Upper lobe of right lung (tissue), 1 donor: Measurements from ENCODE around the gene PHYKPL. TPM values are rescaled to one million over a fixed set of nuclear protein-coding genes. Genes with fewer than 3 reads are reported as not detected.
A peak's percentile ranks its signal among the peaks of the same experiment; 100 is the strongest.

Experiments used
- ATAC-seq: fragments of 200-7000 bp; cut with Tn5 transposase; one replicate; pipeline ENCODE4 v1.9.1; 2020; ENCODE audit warnings: mild to moderate bottlenecking, moderate library complexity
- DNase-seq: peaks from one replicate; pipeline ENCODE4 v3.0.0-alpha.2; 2020
- H3K27ac ChIP-seq: fragments of 200-600 bp; one replicate; pipeline ENCODE4 v1.8.0; 2022
- H3K27me3 ChIP-seq: fragments of 200-600 bp; one replicate; pipeline ENCODE4 v1.8.0; 2022; ENCODE audit warnings: mild to moderate bottlenecking
- H3K36me3 ChIP-seq: fragments of 200-600 bp; one replicate; pipeline ENCODE4 v1.8.0; 2022
- H3K4me1 ChIP-seq: fragments of 200-600 bp; one replicate; pipeline ENCODE4 v1.8.0; 2022
- H3K4me3 ChIP-seq: fragments of 200-600 bp; one replicate; pipeline ENCODE4 v1.8.0; 2022; ENCODE audit warnings: mild to moderate bottlenecking
- H3K9me3 ChIP-seq: fragments of 200-600 bp; one replicate; pipeline ENCODE4 v1.8.0; 2022
- CTCF ChIP-seq: fragments of 200-600 bp; IDR thresholded peaks from one replicate; pipeline ENCODE4 v1.8.0; 2022; ENCODE audit warnings: antibody characterized with exemption
- intact Hi-C: fragments of 100-400 bp; cut with DNase I; formaldehyde crosslinking; loops from one replicate; pipeline ENCODE4 v1.11.0; 2022
- total RNA-seq: library from RNA; stranded (reverse); fragmentation: NEBNext Ultra II Directional; extraction: Animal tissue kit (Norgen Biotek cat#: 25700); gene quantifications from one replicate; pipeline ENCODE4 v1.2.1, GENCODE V29; 2021
- donor health status: DM: no; HTN: yes; CAD: no; lungs with severe emphysema.

PHYKPL gene
- total RNA-seq, 1 donor from 2014 or later = 96.1 TPM

DNA sequence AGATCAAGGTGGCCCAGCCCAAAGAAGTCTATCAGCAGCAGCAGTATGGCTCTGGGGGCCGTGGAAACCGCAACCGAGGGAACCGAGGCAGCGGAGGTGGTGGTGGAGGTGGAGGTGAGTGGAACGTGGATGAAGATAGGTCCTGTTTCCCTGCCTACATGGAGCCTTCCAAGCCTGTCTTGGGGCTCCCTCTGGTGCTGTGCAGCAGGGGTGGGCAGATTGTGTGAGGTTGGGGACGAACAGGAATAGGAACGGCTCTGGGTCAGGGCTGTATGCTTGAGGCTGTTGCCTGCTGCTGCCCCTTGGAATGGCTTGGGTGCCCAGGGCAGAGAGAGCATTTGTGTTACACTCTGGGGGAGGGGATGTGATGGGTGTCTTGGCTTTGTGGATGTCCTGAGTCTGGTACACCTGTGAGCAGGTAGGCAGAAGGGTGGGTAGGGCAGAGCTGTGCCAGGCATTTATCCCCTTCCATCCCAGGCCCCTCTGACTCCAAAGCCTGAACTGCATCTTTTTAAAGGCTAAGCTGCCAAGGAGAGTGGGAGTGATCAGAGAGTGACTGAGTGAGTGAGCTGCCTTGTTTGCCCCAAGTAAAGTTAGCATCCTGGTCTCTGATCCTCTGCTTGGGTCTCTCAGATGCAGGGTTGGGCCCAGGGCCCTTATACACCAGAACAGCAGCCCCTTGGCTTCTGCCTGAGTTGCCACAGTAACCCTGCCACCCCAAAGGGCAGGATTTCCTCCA lies 23.1 kb downstream of the PHYKPL start:
- no peak overlapping the region for H3K27ac ChIP-seq
- TF ChIP-seq CTCF = no peak
- no peak for ATAC-seq
- no peaks in the 10 kb centered on the region for H3K9me3 ChIP-seq
- H3K4me3 ChIP-seq = no peak overlapping the region
- intact Hi-C loops = no loop called here
- DNase-seq = no peak
- peaks cover 26% of the 10 kb centered on the region for H3K4me1 ChIP-seq
- H3K27me3 ChIP-seq = no peaks in the 10 kb centered on the region
- peaks cover 84% of the 10 kb centered on the region for H3K36me3 ChIP-seq

- intact Hi-C loops = no loop called here
Measured at GRCh38 chr5:178208540-178209227, 23.9 kb downstream of the PHYKPL start.

DNA sequence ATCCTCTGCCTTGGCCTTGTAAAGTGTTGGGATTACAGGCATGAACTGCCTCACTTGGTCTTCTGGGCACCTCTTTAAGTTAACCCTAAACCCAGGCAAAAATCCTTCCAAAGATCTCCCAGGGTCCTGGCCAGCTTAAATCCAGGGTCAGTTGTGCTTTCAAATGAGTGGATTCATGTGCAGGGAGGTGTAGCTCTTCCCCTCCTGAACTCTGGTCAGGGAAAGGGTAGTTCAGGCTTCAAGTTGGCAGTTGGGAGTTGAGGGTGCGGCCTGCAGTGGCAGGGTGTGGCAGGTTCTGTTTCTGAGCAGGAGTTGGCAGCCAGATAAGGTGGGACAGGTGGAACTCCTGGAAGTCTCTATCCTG lies 24.7 kb downstream of the PHYKPL start:
- H3K27me3 ChIP-seq = no peaks in the 10 kb centered on the region
- H3K4me3 ChIP-seq = no peak overlapping the region
- no peaks in the 10 kb centered on the region for H3K9me3 ChIP-seq
- no peak for DNase-seq
- TF ChIP-seq CTCF = no peak
- peaks cover 30% of the 10 kb centered on the region for H3K4me1 ChIP-seq
- no peak overlapping the region for H3K27ac ChIP-seq
- no peak for ATAC-seq
- peaks cover 69% of the 10 kb centered on the region for H3K36me3 ChIP-seq
- intact Hi-C loops = no loop called here

More at GRCh38 chr5:178208540-178209227, 23.9 kb downstream of the PHYKPL start:
- H3K9me3 ChIP-seq = no peaks in the 10 kb centered on the region
- H3K27me3 ChIP-seq = no peaks in the 10 kb centered on the region
- H3K4me3 ChIP-seq = no peak overlapping the region
- no peak for ATAC-seq
- no peak overlapping the region for H3K27ac ChIP-seq
- TF ChIP-seq CTCF = no peak
- peaks cover 76% of the 10 kb centered on the region for H3K36me3 ChIP-seq
- peak; percentile 3 for DNase-seq
- H3K4me1 ChIP-seq = peaks cover 28% of the 10 kb centered on the region

DNA sequence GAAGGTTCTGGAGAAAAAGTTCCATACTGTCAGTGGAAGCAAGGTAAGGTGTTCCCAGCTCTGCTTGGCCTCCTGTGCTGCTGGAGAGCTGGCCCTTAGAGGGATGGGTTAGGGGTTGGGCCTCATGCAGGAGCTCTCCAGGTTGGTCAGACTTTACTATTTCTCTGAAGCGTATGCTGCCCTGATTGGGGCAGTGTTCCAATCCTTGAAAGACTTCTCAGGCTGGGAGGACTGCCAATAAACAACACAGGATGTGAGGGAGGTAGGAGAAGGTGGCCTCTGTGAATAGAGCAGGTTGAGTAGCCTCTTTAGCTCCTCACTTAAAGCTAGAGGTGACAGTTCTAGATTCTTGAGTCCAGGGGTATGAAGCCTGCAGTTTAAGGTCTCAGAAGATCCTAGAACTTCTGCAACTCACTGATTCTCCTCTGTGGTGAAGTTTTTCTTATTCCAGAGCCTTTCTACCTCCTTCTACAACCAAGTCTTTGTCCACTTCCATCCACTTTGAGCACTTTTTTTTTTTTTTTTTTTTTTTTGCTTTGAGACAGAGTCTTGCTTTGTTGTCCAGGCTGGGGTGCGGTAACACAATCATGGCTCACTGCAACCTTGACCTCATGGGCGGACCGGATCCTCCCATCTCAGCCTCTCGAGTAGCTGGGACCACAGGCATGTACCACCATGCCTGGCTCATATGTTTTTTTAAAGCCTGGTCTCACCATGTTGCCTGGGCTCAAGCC lies 25.3 kb downstream of the PHYKPL start:
- Histone ChIP-seq H3K9me3 (no peaks in the 10 kb centered on the region), H3K4me1 (peaks cover 30% of the 10 kb centered on the region), H3K27me3 (no peaks in the 10 kb centered on the region), H3K27ac (no peak overlapping the region), H3K36me3 (peaks cover 64% of the 10 kb centered on the region), H3K4me3 (no peak overlapping the region)
- ATAC-seq (peak; percentile 8), DNase-seq (no peak)
- no peak for TF ChIP-seq CTCF
- intact Hi-C loops = no loop called here

DNA sequence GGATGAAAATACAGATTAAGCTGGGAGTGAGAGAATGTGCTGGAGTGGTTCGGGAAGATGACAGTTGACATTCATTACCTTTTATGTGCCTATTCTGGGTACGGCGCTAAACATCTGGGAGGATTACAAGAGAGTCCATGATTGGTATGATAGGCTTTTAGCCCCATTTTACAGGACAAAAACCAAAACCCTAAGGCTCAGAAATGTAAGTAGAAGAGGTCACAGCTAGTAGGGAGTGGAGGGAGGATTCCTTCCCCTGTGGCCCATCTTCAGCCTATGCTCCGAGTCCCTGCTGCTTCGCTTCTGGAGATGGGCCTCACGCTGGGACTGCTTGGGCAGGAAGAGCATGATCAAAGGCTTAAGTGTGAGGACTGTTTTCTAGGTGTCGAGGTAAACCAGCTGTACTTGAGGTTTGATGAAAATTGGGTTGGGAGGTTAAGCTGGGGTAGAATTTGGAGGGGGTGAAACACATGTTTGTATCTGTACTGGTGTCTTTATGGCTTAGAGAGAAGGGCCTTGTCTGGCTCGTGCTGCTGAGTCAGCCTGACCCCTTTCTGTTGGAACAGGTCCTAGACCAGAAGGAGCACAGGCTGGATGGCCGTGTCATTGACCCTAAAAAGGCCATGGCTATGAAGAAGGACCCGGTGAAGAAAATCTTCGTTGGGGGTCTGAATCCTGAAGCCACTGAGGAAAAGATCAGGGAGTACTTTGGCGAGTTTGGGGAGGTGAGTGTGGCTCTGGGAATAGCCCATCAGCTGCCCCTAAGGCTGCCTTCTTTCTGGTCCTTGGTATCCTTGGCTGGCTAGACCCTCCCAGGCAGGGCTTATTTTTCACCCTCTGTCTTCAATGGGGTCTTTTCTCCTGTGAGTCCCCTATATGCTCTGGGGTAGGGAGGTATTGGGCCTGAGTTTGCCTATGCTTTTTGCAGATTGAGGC lies 26.2 kb downstream of the PHYKPL start:
- TF ChIP-seq CTCF = no peak
- H3K4me1 ChIP-seq = peaks cover 30% of the 10 kb centered on the region
- H3K27me3 ChIP-seq = no peaks in the 10 kb centered on the region
- H3K36me3 ChIP-seq = peaks cover 54% of the 10 kb centered on the region
- peak overlapping the region; percentile 91 for H3K27ac ChIP-seq
- no peak for DNase-seq
- ATAC-seq = no peak
- intact Hi-C loops = no loop called here
- H3K9me3 ChIP-seq = no peaks in the 10 kb centered on the region
- H3K4me3 ChIP-seq = peak overlapping the region; percentile 77
